Astrocyte of the spinal cord (primary cell): ENCODE results near the gene ERICH3.

ENCODE experiments used
- DNase-seq: peaks from one replicate; pipeline ENCODE4 v3.0.0; 2011; ENCODE audit warnings: low read depth, low spot score
- H3K4me3 ChIP-seq: 2 replicates; pipeline ENCODE4 v1.5.1; 2011; ENCODE audit warnings: low read depth, mild to moderate bottlenecking, low read length, moderate library complexity
- in situ Hi-C: cut with HindIII; loops from 2 replicates; pipeline ENCODE4 v1.10.0; 2017; ENCODE audit warnings: low sequenced_read_pairs
- TF ChIP-seq, protein P1 (sequence below): IDR thresholded peaks from 2 replicates; pipeline ENCODE4 v1.5.1; 2012; ENCODE audit warnings: low read depth, mild to moderate bottlenecking, low read length, inconsistent platforms

The ERICH3 gene

DNA sequence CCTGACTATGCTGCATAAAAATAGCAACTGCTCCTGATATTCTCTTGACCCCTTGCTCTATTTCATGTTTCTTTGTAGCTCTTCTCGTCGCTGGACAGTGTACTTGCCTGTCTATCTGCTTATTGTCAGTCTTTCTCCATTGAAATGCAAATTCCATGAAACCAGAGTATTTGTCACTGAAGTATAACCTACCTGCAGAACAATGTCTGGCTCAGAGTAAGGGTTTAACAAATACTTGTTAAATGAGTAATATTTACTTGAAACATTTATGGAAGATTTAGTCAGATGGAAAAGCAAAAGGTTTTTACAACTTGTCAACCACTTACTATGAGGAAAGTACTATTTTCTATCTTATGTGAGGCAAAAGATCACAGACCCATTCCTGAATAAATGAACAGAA lies 19.9 kb upstream of the ERICH3 start:
- DNase-seq: peak; percentile 42
- TF ChIP-seq, protein P1, sequence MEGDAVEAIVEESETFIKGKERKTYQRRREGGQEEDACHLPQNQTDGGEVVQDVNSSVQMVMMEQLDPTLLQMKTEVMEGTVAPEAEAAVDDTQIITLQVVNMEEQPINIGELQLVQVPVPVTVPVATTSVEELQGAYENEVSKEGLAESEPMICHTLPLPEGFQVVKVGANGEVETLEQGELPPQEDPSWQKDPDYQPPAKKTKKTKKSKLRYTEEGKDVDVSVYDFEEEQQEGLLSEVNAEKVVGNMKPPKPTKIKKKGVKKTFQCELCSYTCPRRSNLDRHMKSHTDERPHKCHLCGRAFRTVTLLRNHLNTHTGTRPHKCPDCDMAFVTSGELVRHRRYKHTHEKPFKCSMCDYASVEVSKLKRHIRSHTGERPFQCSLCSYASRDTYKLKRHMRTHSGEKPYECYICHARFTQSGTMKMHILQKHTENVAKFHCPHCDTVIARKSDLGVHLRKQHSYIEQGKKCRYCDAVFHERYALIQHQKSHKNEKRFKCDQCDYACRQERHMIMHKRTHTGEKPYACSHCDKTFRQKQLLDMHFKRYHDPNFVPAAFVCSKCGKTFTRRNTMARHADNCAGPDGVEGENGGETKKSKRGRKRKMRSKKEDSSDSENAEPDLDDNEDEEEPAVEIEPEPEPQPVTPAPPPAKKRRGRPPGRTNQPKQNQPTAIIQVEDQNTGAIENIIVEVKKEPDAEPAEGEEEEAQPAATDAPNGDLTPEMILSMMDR: no peak
- H3K4me3 ChIP-seq: no peak overlapping the region
- in situ Hi-C loops: no loop called here

DNA sequence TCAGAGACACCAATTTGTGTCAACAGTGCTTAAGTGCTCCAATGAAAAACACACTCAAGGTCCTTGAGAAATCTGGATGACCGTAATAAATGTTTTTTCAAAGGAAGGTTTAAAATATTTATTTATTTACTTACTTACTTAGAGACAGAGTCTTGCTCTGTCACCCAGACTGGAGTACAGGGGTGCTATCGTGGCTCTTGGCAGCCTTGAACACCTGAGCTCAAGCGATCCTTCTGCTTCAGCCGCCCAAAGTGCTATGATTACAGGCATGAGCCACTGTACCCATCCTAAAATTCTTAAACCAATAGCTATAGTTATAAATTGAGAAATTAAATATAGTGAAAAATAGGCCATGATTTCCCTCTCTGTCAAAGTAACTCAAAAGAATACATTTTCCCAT lies 17.3 kb upstream of the ERICH3 start:
- in situ Hi-C loops: no loop called here
- TF ChIP-seq, protein P1: no peak
- DNase-seq: no peak
- H3K4me3 ChIP-seq: no peak overlapping the region

DNA sequence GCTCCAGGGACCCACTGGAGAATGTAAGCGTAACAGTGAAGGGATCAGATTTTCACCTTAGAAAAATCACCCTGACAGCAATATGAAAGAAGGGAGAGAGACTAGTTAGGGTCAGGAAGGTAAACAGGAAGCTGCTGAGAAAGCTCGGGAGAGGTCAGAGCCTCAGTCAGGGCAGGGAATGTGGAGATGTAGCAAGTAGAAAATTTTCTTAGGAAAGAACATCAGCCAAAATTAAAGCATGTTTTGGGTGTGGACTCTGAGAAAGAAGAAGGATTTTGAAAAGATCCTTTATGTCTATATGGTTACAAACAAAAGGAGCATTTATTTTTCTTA lies 16.7 kb upstream of the ERICH3 start:
- in situ Hi-C loops: no loop called here
- TF ChIP-seq, protein P1: no peak
- no peak overlapping the region for H3K4me3 ChIP-seq
- no peak for DNase-seq

DNA sequence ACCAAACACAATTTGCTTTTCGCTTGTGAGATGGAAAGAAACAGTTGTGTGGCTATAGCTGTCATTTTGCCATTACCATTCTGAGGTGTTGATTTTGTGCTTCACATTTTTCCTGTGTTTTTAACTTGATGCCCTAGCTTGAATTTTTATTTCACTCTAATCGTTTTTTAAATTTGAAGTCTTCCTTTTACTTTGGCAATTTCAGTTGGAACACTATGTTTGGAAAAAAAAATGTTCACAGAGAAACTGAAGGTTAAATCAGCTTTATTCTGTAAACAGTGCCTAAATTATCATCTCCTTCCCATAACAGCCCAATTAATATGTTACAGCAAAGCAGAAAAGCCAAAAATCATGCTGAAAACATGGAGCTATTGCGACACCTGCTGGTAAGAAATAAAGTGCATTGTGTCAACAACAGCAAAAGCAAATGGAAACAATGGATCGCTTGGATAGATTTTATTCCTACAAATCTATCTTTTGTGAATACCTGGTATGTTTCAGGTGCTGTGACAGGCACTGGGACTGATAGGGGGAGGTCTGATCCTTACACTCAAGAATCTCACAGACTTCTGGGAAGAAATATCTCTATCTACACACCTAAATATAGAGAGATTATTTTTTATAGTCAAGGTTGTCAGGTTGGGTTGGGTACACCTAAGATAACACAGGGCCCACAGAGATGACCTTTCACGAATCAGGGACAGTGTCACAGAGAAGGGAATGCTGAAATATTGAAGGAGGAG lies 16.2 kb upstream of the ERICH3 start:
- in situ Hi-C loops: no loop called here
- H3K4me3 ChIP-seq: no peak overlapping the region
- TF ChIP-seq, protein P1: peak; percentile 69
- DNase-seq: peak; percentile 59

DNA sequence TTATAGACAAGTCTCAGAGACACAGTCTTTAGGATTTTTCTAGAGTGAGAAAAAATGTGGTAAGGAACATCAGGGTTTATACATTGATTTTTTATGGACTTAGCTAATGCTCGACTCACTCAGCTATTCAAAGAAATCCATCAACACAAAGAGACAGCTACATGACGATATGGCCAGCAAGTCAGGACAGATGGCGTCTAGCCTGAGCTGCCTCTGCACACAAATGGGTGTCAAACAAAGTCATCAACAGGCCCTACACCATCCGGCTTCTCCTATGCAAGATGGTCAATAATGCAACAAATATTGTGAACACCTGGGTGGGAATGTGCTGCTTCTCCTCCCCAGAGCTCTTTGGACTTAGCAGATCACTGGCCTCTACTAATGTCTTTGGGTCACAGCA lies 13.3 kb upstream of the ERICH3 start:
- TF ChIP-seq, protein P1: no peak
- no peak overlapping the region for H3K4me3 ChIP-seq
- in situ Hi-C loops: no loop called here
- DNase-seq: no peak

DNA sequence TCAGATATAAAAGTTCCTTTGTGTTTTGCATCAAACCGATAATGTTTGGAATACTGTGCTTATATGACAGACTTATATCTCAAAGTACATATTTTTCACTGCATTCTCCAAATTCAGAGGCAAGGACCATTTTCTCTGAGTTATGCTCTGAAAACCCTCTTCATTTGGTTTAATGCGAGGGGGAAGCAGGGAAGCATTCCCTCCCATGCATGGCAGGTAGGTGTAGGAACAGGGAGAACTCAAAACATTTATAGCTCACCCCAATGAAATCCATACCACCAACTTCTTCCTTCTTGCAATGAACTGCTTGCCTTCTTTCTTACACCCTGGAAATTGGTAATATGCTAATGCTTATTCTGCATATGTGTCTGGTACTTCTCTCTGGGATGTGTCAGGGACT lies 10.7 kb upstream of the ERICH3 start:
- DNase-seq: no peak
- TF ChIP-seq, protein P1: no peak
- H3K4me3 ChIP-seq: no peak overlapping the region
- in situ Hi-C loops: no loop called here
